MCF 10A (cell line): ENCODE data around the gene CHST1. TPM values are rescaled to one million over a fixed set of nuclear protein-coding genes. Genes with fewer than 3 reads are reported as not detected.

Source experiments
- BruUV-seq: library from RNA; stranded (reverse); fragments of 400-500 nt; replicated peaks from 2 replicates; lab custom pipeline; 2021; lab: Mats Ljungman, UMichigan
- CTCF ChIA-PET: fragments of 300-600 bp; sonication (Branson Sonifier 250); formaldehyde crosslinking; extraction: SDS; loops from one replicate; lab custom pipeline; 2021; ENCODE audit warnings: antibody characterized with exemption, inconsistent platforms; lab: Yijun Ruan, JAX
- POLR2A ChIA-PET: fragments of 300-600, 350-650 bp; sonication (Branson Sonifier 250); formaldehyde crosslinking; extraction: SDS; loops from one replicate; lab custom pipeline; 2020; ENCODE audit warnings: antibody characterized with exemption, inconsistent platforms; lab: Yijun Ruan, JAX
- DNase-seq: peaks from one replicate; pipeline ENCODE4 v3.0.0-alpha.2; 2018; ENCODE audit not compliant: unreplicated experiment
- H3K27ac Mint-ChIP-seq: one replicate; pipeline ENCODE4 v1.8.0; 2022; ENCODE audit warnings: mild to moderate bottlenecking, low read depth, mixed read lengths; ENCODE audit not compliant: unreplicated experiment
- H3K27me3 Mint-ChIP-seq: one replicate; pipeline ENCODE4 v1.8.0; 2022; ENCODE audit warnings: mixed read lengths; ENCODE audit not compliant: insufficient read depth, unreplicated experiment
- H3K36me3 Mint-ChIP-seq: one replicate; pipeline ENCODE4 v1.8.0; 2022; ENCODE audit warnings: mild to moderate bottlenecking, moderate library complexity, mixed read lengths; ENCODE audit not compliant: insufficient read depth, unreplicated experiment
- H3K4me1 Mint-ChIP-seq: one replicate; pipeline ENCODE4 v1.8.0; 2022; ENCODE audit warnings: mixed read lengths; ENCODE audit not compliant: insufficient read depth, unreplicated experiment
- H3K4me3 Mint-ChIP-seq: one replicate; pipeline ENCODE4 v1.8.0; 2022; ENCODE audit warnings: mild to moderate bottlenecking, moderate library complexity, mixed read lengths; ENCODE audit not compliant: unreplicated experiment
- H3K9me3 Mint-ChIP-seq: one replicate; pipeline ENCODE4 v1.8.0; 2022; ENCODE audit warnings: mixed read lengths; ENCODE audit not compliant: unreplicated experiment
- CTCF ChIP-seq: fragments of 200-600 bp; IDR thresholded peaks from one replicate; pipeline ENCODE4 v1.8.0; 2022; ENCODE audit warnings: antibody characterized with exemption, mild to moderate bottlenecking; ENCODE audit not compliant: unreplicated experiment
- intact Hi-C: fragments of 100-400 bp; cut with micrococcal nuclease; formaldehyde crosslinking; loops from 2 replicates; pipeline ENCODE4 v1.14.1; 2022
- total RNA-seq: library from RNA; stranded (reverse); gene quantifications from 2 replicates; pipeline ENCODE4 v1.2.3, GENCODE V29; 2022

Gene CHST1
- total RNA-seq, 1 experiment from 2014 or later = not detected

GRCh38 chr11:45678976-45679375, 13.6 kb upstream of the CHST1 start:
- POLR2A ChIA-PET = no interaction called here
- H3K27ac Mint-ChIP-seq = no peak overlapping the region
- CTCF ChIA-PET = interaction anchor here (1.7 to 2.9 kb wide), 2 partner anchors 23 to 92 kb away, joined by 6 to 14 read pairs; no protein-coding TSS in a partner anchor
- no peak for TF ChIP-seq CTCF
- DNase-seq = no peak
- H3K4me1 Mint-ChIP-seq = no peaks in the 10 kb centered on the region
- no peak overlapping the region for H3K4me3 Mint-ChIP-seq
- H3K9me3 Mint-ChIP-seq = no peaks in the 10 kb centered on the region
- intact Hi-C loops = no loop called here
- H3K36me3 Mint-ChIP-seq = no peaks in the 10 kb centered on the region
- H3K27me3 Mint-ChIP-seq = no peaks in the 10 kb centered on the region
- no TSS peak for BruUV-seq

- intact Hi-C loops = no loop called here
- H3K4me1 Mint-ChIP-seq = no peaks in the 10 kb centered on the region
- TF ChIP-seq CTCF = no peak
- POLR2A ChIA-PET = no interaction called here
- no peaks in the 10 kb centered on the region for H3K27me3 Mint-ChIP-seq
- H3K27ac Mint-ChIP-seq = no peak overlapping the region
- H3K4me3 Mint-ChIP-seq = no peak overlapping the region
- no peak for DNase-seq
- CTCF ChIA-PET = interaction anchor here (2.9 kb wide), 1 partner anchor 22 kb away, joined by 14 read pairs; no protein-coding TSS in a partner anchor
- H3K9me3 Mint-ChIP-seq = no peaks in the 10 kb centered on the region
- no peaks in the 10 kb centered on the region for H3K36me3 Mint-ChIP-seq
- BruUV-seq = no TSS peak
Observed at GRCh38 chr11:45677770-45678512, 12.5 kb upstream of the CHST1 start.

GRCh38 chr11:45676522-45677095, 11.2 kb upstream of the CHST1 start:
- CTCF ChIA-PET = interaction anchor here (0.6 to 0.7 kb wide), 2 partner anchors 95 to 888 kb away, joined by 3 read pairs; no protein-coding TSS in a partner anchor

More at GRCh38 chr11:45676522-45677095, 11.2 kb upstream of the CHST1 start:
- TF ChIP-seq CTCF = no peak
- no peaks in the 10 kb centered on the region for H3K9me3 Mint-ChIP-seq
- no peak overlapping the region for H3K4me3 Mint-ChIP-seq
- no peaks in the 10 kb centered on the region for H3K4me1 Mint-ChIP-seq
- H3K27ac Mint-ChIP-seq = no peak overlapping the region
- BruUV-seq = no TSS peak
- intact Hi-C loops = no loop called here
- H3K27me3 Mint-ChIP-seq = no peaks in the 10 kb centered on the region
- no peak for DNase-seq
- no peaks in the 10 kb centered on the region for H3K36me3 Mint-ChIP-seq
- POLR2A ChIA-PET = no interaction called here
